ENCODE measurements around the gene GNAI3. TPM values are rescaled to one million over a fixed set of nuclear protein-coding genes. Genes with fewer than 3 reads are reported as not detected.

Gene GNAI3
- total and polyA plus RNA-seq, 2 of the 13 experiments (the other 11 are each of a cell fraction or from before 2014, with no cell fraction given) = 4.3 to 9.0 TPM

DNA sequence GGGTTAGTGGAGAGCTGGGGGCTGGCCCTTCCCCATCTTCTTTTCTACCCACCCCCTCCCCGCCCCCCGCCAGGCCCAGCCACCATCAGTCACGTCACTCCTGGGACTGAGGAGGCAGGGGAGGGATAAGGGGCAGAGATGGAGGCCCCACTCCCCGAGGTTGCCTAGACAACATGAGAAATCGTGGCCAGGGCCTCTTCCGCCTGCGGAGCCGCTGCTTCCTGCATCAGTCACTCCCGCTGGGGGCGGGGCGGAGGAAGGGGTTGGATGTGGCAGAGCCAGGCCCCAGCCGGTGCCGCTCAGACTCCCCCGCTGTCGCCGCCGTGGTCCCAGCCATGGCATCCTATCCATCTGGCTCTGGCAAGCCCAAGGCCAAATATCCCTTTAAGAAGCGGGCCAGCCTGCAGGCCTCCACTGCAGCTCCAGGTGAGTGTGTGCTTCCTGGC lies 72.4 kb downstream of the GNAI3 start (continued):
- TF ChIP-seq MAZ (IDR thresholded peaks at IDR 0.05; ENCODE audit: borderline replicate concordance, low read depth, low read length) = peak; percentile 73
- peak; percentile 65; the same call in 1 of the 2 replicates for TF ChIP-seq MAZ (CRISPR knock-in tag; IDR thresholded peaks at IDR 0.05; ENCODE audit: low read depth)
- TF ChIP-seq SUZ12 (IDR thresholded peaks at IDR 0.05; ENCODE audit: low read depth, low read length) = no peak
- TF ChIP-seq, protein P1, sequence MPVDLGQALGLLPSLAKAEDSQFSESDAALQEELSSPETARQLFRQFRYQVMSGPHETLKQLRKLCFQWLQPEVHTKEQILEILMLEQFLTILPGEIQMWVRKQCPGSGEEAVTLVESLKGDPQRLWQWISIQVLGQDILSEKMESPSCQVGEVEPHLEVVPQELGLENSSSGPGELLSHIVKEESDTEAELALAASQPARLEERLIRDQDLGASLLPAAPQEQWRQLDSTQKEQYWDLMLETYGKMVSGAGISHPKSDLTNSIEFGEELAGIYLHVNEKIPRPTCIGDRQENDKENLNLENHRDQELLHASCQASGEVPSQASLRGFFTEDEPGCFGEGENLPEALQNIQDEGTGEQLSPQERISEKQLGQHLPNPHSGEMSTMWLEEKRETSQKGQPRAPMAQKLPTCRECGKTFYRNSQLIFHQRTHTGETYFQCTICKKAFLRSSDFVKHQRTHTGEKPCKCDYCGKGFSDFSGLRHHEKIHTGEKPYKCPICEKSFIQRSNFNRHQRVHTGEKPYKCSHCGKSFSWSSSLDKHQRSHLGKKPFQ (CRISPR knock-in tag; IDR thresholded peaks at IDR 0.05; ENCODE audit: insufficient replicate concordance) = no peak
- TF ChIP-seq PCBP1 (IDR thresholded peaks at IDR 0.05; ENCODE audit: borderline replicate concordance, low read depth, low read length) = 0 out of 2 replicates have a peak, but pooled peaks have one; percentile 66
- TF ChIP-seq ZNF225 (CRISPR knock-in tag; IDR thresholded peaks at IDR 0.05) = no peak
- 0 out of 2 replicates have a peak, but pooled peaks have one; percentile 16 for TF ChIP-seq CREB1 (IDR thresholded peaks at IDR 0.05)
- TF ChIP-seq CREB1 (CRISPR knock-in tag; IDR thresholded peaks at IDR 0.05) = no peak
- no peak for TF ChIP-seq EP300 (IDR thresholded peaks at IDR 0.05; ENCODE audit: low read depth in 2 of 2, low read length in 2 of 2)
- TF ChIP-seq EP300 (CRISPR knock-in tag; IDR thresholded peaks at IDR 0.05; ENCODE audit: borderline replicate concordance) = no peak
- TF ChIP-seq MYC (CRISPR knock-in tag; IDR thresholded peaks at IDR 0.05; ENCODE audit: borderline replicate concordance) = 0 out of 2 replicates have a peak, but pooled peaks have one; percentile 23
- TF ChIP-seq MAFG (CRISPR knock-in tag; IDR thresholded peaks at IDR 0.05) = no peak
- peak; percentile 47; the same call in 1 of the 2 replicates for TF ChIP-seq ZFY (CRISPR knock-in tag; IDR thresholded peaks at IDR 0.05)
- TF ChIP-seq, protein P2, sequence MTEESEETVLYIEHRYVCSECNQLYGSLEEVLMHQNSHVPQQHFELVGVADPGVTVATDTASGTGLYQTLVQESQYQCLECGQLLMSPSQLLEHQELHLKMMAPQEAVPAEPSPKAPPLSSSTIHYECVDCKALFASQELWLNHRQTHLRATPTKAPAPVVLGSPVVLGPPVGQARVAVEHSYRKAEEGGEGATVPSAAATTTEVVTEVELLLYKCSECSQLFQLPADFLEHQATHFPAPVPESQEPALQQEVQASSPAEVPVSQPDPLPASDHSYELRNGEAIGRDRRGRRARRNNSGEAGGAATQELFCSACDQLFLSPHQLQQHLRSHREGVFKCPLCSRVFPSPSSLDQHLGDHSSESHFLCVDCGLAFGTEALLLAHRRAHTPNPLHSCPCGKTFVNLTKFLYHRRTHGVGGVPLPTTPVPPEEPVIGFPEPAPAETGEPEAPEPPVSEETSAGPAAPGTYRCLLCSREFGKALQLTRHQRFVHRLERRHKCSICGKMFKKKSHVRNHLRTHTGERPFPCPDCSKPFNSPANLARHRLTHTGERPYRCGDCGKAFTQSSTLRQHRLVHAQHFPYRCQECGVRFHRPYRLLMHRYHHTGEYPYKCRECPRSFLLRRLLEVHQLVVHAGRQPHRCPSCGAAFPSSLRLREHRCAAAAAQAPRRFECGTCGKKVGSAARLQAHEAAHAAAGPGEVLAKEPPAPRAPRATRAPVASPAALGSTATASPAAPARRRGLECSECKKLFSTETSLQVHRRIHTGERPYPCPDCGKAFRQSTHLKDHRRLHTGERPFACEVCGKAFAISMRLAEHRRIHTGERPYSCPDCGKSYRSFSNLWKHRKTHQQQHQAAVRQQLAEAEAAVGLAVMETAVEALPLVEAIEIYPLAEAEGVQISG (CRISPR knock-in tag; IDR thresholded peaks at IDR 0.05) = peak; percentile 44; the same call in 1 of the 2 replicates
- no peak for TF ChIP-seq SOX6 (IDR thresholded peaks at IDR 0.05)
- no peak for TF ChIP-seq SOX6 (CRISPR knock-in tag; IDR thresholded peaks at IDR 0.05)
- no peak for TF ChIP-seq STAT5B (CRISPR knock-in tag; IDR thresholded peaks at IDR 0.05)
- no peak for TF ChIP-seq KDM3A (CRISPR knock-in tag; IDR thresholded peaks at IDR 0.05; ENCODE audit: low read depth)
- TF ChIP-seq FOSL2 (CRISPR knock-in tag; IDR thresholded peaks at IDR 0.05) = peak; percentile 20; the same call in 1 of the 2 replicates
- peak; percentile 48; the same call in 1 of the 2 replicates for TF ChIP-seq HOXA3 (CRISPR knock-in tag; IDR thresholded peaks at IDR 0.05)
- TF ChIP-seq RFX3 (CRISPR knock-in tag; IDR thresholded peaks at IDR 0.05) = peak; percentile 89
- TF ChIP-seq, protein P3, sequence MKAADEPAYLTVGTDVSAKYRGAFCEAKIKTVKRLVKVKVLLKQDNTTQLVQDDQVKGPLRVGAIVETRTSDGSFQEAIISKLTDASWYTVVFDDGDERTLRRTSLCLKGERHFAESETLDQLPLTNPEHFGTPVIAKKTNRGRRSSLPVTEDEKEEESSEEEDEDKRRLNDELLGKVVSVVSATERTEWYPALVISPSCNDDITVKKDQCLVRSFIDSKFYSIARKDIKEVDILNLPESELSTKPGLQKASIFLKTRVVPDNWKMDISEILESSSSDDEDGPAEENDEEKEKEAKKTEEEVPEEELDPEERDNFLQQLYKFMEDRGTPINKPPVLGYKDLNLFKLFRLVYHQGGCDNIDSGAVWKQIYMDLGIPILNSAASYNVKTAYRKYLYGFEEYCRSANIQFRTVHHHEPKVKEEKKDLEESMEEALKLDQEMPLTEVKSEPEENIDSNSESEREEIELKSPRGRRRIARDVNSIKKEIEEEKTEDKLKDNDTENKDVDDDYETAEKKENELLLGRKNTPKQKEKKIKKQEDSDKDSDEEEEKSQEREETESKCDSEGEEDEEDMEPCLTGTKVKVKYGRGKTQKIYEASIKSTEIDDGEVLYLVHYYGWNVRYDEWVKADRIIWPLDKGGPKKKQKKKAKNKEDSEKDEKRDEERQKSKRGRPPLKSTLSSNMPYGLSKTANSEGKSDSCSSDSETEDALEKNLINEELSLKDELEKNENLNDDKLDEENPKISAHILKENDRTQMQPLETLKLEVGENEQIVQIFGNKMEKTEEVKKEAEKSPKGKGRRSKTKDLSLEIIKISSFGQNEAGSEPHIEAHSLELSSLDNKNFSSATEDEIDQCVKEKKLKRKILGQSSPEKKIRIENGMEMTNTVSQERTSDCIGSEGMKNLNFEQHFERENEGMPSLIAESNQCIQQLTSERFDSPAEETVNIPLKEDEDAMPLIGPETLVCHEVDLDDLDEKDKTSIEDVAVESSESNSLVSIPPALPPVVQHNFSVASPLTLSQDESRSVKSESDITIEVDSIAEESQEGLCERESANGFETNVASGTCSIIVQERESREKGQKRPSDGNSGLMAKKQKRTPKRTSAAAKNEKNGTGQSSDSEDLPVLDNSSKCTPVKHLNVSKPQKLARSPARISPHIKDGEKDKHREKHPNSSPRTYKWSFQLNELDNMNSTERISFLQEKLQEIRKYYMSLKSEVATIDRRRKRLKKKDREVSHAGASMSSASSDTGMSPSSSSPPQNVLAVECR (CRISPR knock-in tag; IDR thresholded peaks at IDR 0.05; ENCODE audit: borderline replicate concordance) = peak; percentile 81
- 0 out of 2 replicates have a peak, but pooled peaks have one; percentile 28 for TF ChIP-seq KAT8 (CRISPR knock-in tag; IDR thresholded peaks at IDR 0.05)
- TF ChIP-seq SKI (IDR thresholded peaks at IDR 0.05; ENCODE audit: partially characterized antibody) = no peak
- peak; percentile 73 for TF ChIP-seq SP5 (CRISPR knock-in tag; IDR thresholded peaks at IDR 0.05; ENCODE audit: borderline replicate concordance, low read depth)
